SK-N-SH (cell line): ENCODE data around the gene RBM38. TPM values are rescaled to one million over a fixed set of nuclear protein-coding genes. Genes with fewer than 3 reads are reported as not detected.

Experiments
- CTCF ChIA-PET: fragments of 300-600, 350-600 bp; formaldehyde crosslinking; extraction: SDS; loops from one replicate; lab custom pipeline; 2021; lab: Yijun Ruan, JAX
- POLR2A ChIA-PET: fragments of 350-600 bp; sonication (Branson Sonifier 250); formaldehyde crosslinking; extraction: SDS; loops from one replicate; lab custom pipeline; 2020; ENCODE audit warnings: antibody characterized with exemption, inconsistent platforms; lab: Yijun Ruan, JAX
- DNase-seq: peaks from one replicate; pipeline ENCODE4 v3.0.0; 2012
- H2AFZ ChIP-seq: fragments of 200-600 bp; sonication (generic); 2 replicates; pipeline ENCODE4 v1.8.1; 2016; ENCODE audit warnings: antibody characterized with exemption, mild to moderate bottlenecking, low read depth
- H3F3A ChIP-seq: fragments of 200-600 bp; sonication (generic); replicated peaks from 2 replicates; pipeline ENCODE3; 2016; ENCODE audit warnings: antibody characterized with exemption, mild to moderate bottlenecking; ENCODE audit not compliant: insufficient read depth
- H3K27ac ChIP-seq, 2 experiments: fragments of 200-500 bp in 1 of 2; fragments of 200-600 bp in 1 of 2; sonication (Bioruptor generic) in 1 of 2; sonication (generic), shearing (Covaris generic) in 1 of 2; 2 replicates each; pipeline versions ENCODE4 v1.5.1 to v1.6.1; 2014 to 2016; ENCODE audit warnings: low read depth in 2 of 2, inconsistent platforms in 1 of 2, low read length in 1 of 2, mild to moderate bottlenecking in 1 of 2, mixed read lengths in 1 of 2
- H3K27me3 ChIP-seq: fragments of 200-600 bp; sonication (generic), shearing (Covaris generic); 2 replicates; pipeline ENCODE4 v1.6.1; 2016; ENCODE audit warnings: mixed run types; ENCODE audit not compliant: insufficient read depth
- H3K36me3 ChIP-seq, 2 experiments: fragments of 200-500 bp in 1 of 2; fragments of 200-600 bp in 1 of 2; sonication (Bioruptor generic) in 1 of 2; sonication (generic) in 1 of 2; replicated peaks in 1 of 2; 2 replicates each; pipeline versions ENCODE3 to v1.5.1; 2014 to 2016; ENCODE audit warnings: low read length in 1 of 2, mild to moderate bottlenecking in 1 of 2; ENCODE audit not compliant: insufficient read depth in 2 of 2, control insufficient read depth in 1 of 2
- H3K4me1 ChIP-seq, 2 experiments: fragments of 200-500 bp in 1 of 2; fragments of 200-600 bp in 1 of 2; sonication (Bioruptor generic) in 1 of 2; sonication (generic), shearing (Covaris generic) in 1 of 2; 2 replicates each; pipeline versions ENCODE4 v1.5.1 to v1.6.1; 2014 to 2016; ENCODE audit warnings: low read depth in 1 of 2, low read length in 1 of 2, mixed run types in 1 of 2; ENCODE audit not compliant: insufficient read depth in 2 of 2, control insufficient read depth in 1 of 2
- H3K4me2 ChIP-seq: fragments of 200-600 bp; sonication (generic), shearing (Covaris generic); 2 replicates; pipeline ENCODE4 v1.6.1; 2017; ENCODE audit warnings: mixed run types
- H3K4me3 ChIP-seq, 2 experiments: fragments of 200-500 bp in 1 of 2; fragments of 200-600 bp in 1 of 2; sonication (Bioruptor generic) in 1 of 2; sonication (generic), shearing (Covaris generic) in 1 of 2; 2 replicates each; pipeline versions ENCODE4 v1.5.1 to v1.8.1; 2014 to 2016; ENCODE audit warnings: low read depth in 2 of 2, inconsistent platforms in 1 of 2, low read length in 1 of 2, mild to moderate bottlenecking in 1 of 2, mixed read lengths in 1 of 2, moderate library complexity in 1 of 2
- H3K79me2 ChIP-seq: fragments of 200-600 bp; sonication (generic); 2 replicates; pipeline ENCODE4 v1.8.1; 2017; ENCODE audit warnings: mild to moderate bottlenecking; ENCODE audit not compliant: insufficient read depth
- H3K9ac ChIP-seq: fragments of 200-600 bp; sonication (generic); 2 replicates; pipeline ENCODE4 v1.6.1; 2017; ENCODE audit warnings: mixed run types
- H3K9me2 ChIP-seq: fragments of 200-600 bp; sonication (generic); 2 replicates; pipeline ENCODE4 v1.6.1; 2017; ENCODE audit warnings: mixed run types
- H3K9me3 ChIP-seq: fragments of 200-600 bp; sonication (generic); 2 replicates; pipeline ENCODE4 v1.6.1; 2017; ENCODE audit warnings: mixed run types, mild to moderate bottlenecking, moderate library complexity
- H4K20me1 ChIP-seq: fragments of 200-600 bp; sonication (generic); 2 replicates; pipeline ENCODE4 v1.6.1; 2017; ENCODE audit warnings: mild to moderate bottlenecking, mixed run types; ENCODE audit not compliant: insufficient read depth
- CTCF ChIP-seq: fragments of 200-600 bp; sonication (generic); IDR thresholded peaks from 2 replicates; pipeline ENCODE4 v1.6.1; 2017; ENCODE audit warnings: antibody characterized with exemption, mild to moderate bottlenecking, moderate library complexity
- ELF1 ChIP-seq: IDR thresholded peaks from 2 replicates; pipeline ENCODE4 v1.4.0; 2012
- EP300 ChIP-seq, 2 experiments: IDR thresholded peaks; 2 replicates each; pipeline versions ENCODE4 v1.4.0 to v1.6.1; 2012; ENCODE audit warnings: borderline replicate concordance in 1 of 2, low read depth in 1 of 2, low read length in 1 of 2
- FOXM1 ChIP-seq: IDR thresholded peaks from 2 replicates; pipeline ENCODE4 v1.4.0; 2012; ENCODE audit warnings: low read depth, mild to moderate bottlenecking
- GATA2 ChIP-seq: sonication (generic); formaldehyde crosslinking; IDR thresholded peaks from 2 replicates; pipeline ENCODE4 v1.5.0; 2020; ENCODE audit warnings: mild to moderate bottlenecking, missing genetic modification reagents
- IRF3 ChIP-seq: fragments of 150-350 bp; IDR thresholded peaks from 2 replicates; pipeline ENCODE4 v1.6.1; 2016; ENCODE audit warnings: mild to moderate bottlenecking, low read depth, low read length
- JUND ChIP-seq: IDR thresholded peaks from 2 replicates; pipeline ENCODE4 v1.4.0; 2012
- MXI1 ChIP-seq: IDR thresholded peaks from 2 replicates; pipeline ENCODE4 v1.6.1; 2012; ENCODE audit warnings: mild to moderate bottlenecking, low read depth, low read length, improper control_type of control experiment
- NRF1 ChIP-seq: IDR thresholded peaks from 2 replicates; pipeline ENCODE4 v1.6.1; 2012; ENCODE audit warnings: low read depth, mild to moderate bottlenecking, low read length
- RAD21 ChIP-seq: IDR thresholded peaks from 2 replicates; pipeline ENCODE4 v1.6.1; 2012; ENCODE audit warnings: mild to moderate bottlenecking, low read length
- RCOR1 ChIP-seq: fragments of 150-350 bp; IDR thresholded peaks from 2 replicates; pipeline ENCODE4 v1.6.1; 2017; ENCODE audit warnings: antibody characterized with exemption, low read length
- SIN3A ChIP-seq: IDR thresholded peaks from 2 replicates; pipeline ENCODE4 v1.6.1; 2012; ENCODE audit warnings: low read depth, mild to moderate bottlenecking, low read length, moderate library complexity, borderline replicate concordance
- SMC3 ChIP-seq: IDR thresholded peaks from 2 replicates; pipeline ENCODE4 v1.6.1; 2012; ENCODE audit warnings: low read depth, low read length, improper control_type of control experiment
- TAF1 ChIP-seq: IDR thresholded peaks from 2 replicates; pipeline ENCODE4 v1.6.1; 2012; ENCODE audit warnings: low read depth, mild to moderate bottlenecking, low read length, moderate library complexity, borderline replicate concordance
- WGBS: methylation state at CpG from one replicate; pipeline ENCODE4 v1.1.6; 2017; ENCODE audit warnings: low lambda C conversion rate; 5-methylcytosine and 5-hydroxymethylcytosine counted together
- polyA plus RNA-seq, 3 experiments: library from polyadenylated mRNA; depleted of rRNA; stranded (reverse); fragments of >200 nt; gene quantifications; 2 replicates each; pipeline ENCODE4 v1.2.3, GENCODE V29; 2012
- TF ChIP-seq, protein P1 (sequence below): IDR thresholded peaks from 2 replicates; pipeline ENCODE4 v1.4.0; 2012; ENCODE audit warnings: low read depth, borderline replicate concordance

The RBM38 gene
- polyA plus RNA-seq, 1 of the 3 experiments (the other 2 are of a cell fraction), result 11.5 TPM

DNA sequence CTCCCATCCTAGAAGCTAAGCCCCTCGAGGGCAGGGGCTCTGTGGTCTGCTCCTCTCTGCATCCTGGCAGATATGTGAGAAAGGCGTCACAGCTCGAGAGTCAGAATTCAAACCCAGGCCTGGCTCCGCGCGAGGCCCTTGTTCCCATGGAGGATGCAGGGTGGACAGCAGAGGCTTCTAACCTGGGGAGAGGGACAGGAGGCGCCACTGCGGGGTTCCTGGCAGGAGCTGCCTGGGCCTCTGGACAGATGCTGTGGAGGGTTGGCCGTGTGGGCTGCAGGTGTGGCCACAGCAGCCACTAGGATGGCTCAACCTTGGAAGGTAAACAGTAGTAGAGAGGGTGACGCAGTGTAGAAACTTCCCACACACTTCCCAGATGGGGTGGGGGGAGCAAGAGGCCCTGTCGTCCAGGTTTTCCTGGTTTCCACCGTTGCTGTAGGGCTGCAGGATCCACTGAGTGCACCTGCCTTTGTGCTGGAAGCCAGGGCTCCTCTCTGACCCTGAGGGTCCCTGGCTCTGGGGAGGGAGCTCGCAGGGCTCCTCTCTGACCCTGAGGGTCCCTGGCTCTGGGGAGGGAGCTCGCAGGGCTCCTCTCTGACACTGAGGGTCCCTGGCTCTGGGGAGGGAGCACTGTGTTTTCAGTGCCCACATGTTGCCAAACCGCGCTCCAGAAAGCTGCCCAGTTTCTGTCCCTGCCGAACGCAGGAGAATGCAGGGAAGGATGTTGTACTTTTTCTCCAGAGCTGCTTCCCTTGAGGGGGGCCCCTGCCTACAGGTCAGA, 14.2 kb downstream of the RBM38 start:
- Histone ChIP-seq H4K20me1 (no peaks in the 10 kb centered on the region), H2AFZ (no peak overlapping the region), H3F3A (no peaks in the 10 kb centered on the region), H3K79me2 (no peaks in the 10 kb centered on the region), H3K9me2 (no peaks in the 10 kb centered on the region), H3K27me3 (no peaks in the 10 kb centered on the region), H3K4me1 (peaks cover 0 to 22% of the 10 kb centered on the region in 2 experiments; a peak in 1 of 4 replicates), H3K9me3 (no peaks in the 10 kb centered on the region), H3K4me2 (no peak overlapping the region), H3K4me3 (no peak overlapping the region), H3K9ac (no peak overlapping the region), H3K27ac (no peak overlapping the region), H3K36me3 (peaks cover 0 to 42% of the 10 kb centered on the region in 2 experiments)
- WGBS, result 96% methylated on average over 16 of the region's 18 CpGs
- TF ChIP-seq FOXM1, result no peak
- TF ChIP-seq NRF1, result no peak
- no peak for TF ChIP-seq SMC3
- TF ChIP-seq RAD21, result no peak
- no peak for TF ChIP-seq JUND
- TF ChIP-seq GATA2 (CRISPR knock-in tag), result no peak
- TF ChIP-seq SIN3A, result no peak
- TF ChIP-seq MXI1, result no peak
- no peak for TF ChIP-seq ELF1
- TF ChIP-seq IRF3, result no peak
- TF ChIP-seq TAF1, result no peak
- TF ChIP-seq CTCF, result no peak
- no peak for TF ChIP-seq EP300 (IDR thresholded peaks at IDR 0.05; ENCODE audit: borderline replicate concordance in 1 of 2, low read depth in 1 of 2, low read length in 1 of 2)
- TF ChIP-seq RCOR1, result no peak
- TF ChIP-seq, protein P1, sequence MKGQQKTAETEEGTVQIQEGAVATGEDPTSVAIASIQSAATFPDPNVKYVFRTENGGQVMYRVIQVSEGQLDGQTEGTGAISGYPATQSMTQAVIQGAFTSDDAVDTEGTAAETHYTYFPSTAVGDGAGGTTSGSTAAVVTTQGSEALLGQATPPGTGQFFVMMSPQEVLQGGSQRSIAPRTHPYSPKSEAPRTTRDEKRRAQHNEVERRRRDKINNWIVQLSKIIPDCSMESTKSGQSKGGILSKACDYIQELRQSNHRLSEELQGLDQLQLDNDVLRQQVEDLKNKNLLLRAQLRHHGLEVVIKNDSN, result no peak
- DNase-seq, result no peak
- POLR2A ChIA-PET, result interaction anchor here (1.0 kb wide), 1 partner anchor 13 kb away, joined by 3 read pairs; no protein-coding TSS in a partner anchor
- CTCF ChIA-PET, result interaction anchor here (1.2 kb wide), 1 partner anchor 23 kb away, joined by 3 read pairs; no protein-coding TSS in a partner anchor
